Measurements from ENCODE around the gene ILKAP. TPM values are rescaled to one million over a fixed set of nuclear protein-coding genes. Genes with fewer than 3 reads are reported as not detected.

The ILKAP gene
- polyA plus RNA-seq, 1 donor from 2014 or later, result 78.5 TPM

- no peak overlapping the region for H3K4me2 ChIP-seq (ENCODE audit: low read length)
- H3K9me2 ChIP-seq (ENCODE audit: insufficient read depth, low read length), result no peaks in the 10 kb centered on the region
- H3K79me2 ChIP-seq (replicated peaks; ENCODE audit: insufficient read depth, low read length), result no peaks in the 10 kb centered on the region
- H3K27ac ChIP-seq (ENCODE audit: low read length), result no peak overlapping the region
- no peak overlapping the region for H2AFZ ChIP-seq (ENCODE audit: low read depth, low read length)
- no peaks in the 10 kb centered on the region for H3F3A ChIP-seq (ENCODE audit: insufficient read depth, low read length, poor library complexity, severe bottlenecking)
- H3K36me3 ChIP-seq (ENCODE audit: insufficient read depth, low read length), result no peaks in the 10 kb centered on the region
- no peak overlapping the region for H3K9ac ChIP-seq (ENCODE audit: low read length)
- H4K20me1 ChIP-seq (ENCODE audit: insufficient read depth), result no peaks in the 10 kb centered on the region
- TF ChIP-seq, protein P1, sequence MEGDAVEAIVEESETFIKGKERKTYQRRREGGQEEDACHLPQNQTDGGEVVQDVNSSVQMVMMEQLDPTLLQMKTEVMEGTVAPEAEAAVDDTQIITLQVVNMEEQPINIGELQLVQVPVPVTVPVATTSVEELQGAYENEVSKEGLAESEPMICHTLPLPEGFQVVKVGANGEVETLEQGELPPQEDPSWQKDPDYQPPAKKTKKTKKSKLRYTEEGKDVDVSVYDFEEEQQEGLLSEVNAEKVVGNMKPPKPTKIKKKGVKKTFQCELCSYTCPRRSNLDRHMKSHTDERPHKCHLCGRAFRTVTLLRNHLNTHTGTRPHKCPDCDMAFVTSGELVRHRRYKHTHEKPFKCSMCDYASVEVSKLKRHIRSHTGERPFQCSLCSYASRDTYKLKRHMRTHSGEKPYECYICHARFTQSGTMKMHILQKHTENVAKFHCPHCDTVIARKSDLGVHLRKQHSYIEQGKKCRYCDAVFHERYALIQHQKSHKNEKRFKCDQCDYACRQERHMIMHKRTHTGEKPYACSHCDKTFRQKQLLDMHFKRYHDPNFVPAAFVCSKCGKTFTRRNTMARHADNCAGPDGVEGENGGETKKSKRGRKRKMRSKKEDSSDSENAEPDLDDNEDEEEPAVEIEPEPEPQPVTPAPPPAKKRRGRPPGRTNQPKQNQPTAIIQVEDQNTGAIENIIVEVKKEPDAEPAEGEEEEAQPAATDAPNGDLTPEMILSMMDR (IDR thresholded peaks at IDR 0.05; ENCODE audit: poor library complexity, severe bottlenecking), result no peak
- no peak for TF ChIP-seq EZH2 (IDR thresholded peaks at IDR 0.05; ENCODE audit: borderline replicate concordance, insufficient read depth, low read length, poor library complexity, severe bottlenecking)
- TF ChIP-seq RAD21 (conservative IDR thresholded peaks at IDR 0.05), result no peak
- no peak for TF ChIP-seq TAF1 (IDR thresholded peaks at IDR 0.05; ENCODE audit: low read depth)
- no peak overlapping the region for H3K4me3 ChIP-seq (ENCODE audit: low read length)
- no peaks in the 10 kb centered on the region for H3K9me3 ChIP-seq (ENCODE audit: low read length)
- H3K27me3 ChIP-seq (ENCODE audit: insufficient read depth, low read depth, low read length), result no peaks in the 10 kb centered on the region
Measured at GRCh38 chr2:238139196-238140039, 64.1 kb downstream of the ILKAP start.

DNA sequence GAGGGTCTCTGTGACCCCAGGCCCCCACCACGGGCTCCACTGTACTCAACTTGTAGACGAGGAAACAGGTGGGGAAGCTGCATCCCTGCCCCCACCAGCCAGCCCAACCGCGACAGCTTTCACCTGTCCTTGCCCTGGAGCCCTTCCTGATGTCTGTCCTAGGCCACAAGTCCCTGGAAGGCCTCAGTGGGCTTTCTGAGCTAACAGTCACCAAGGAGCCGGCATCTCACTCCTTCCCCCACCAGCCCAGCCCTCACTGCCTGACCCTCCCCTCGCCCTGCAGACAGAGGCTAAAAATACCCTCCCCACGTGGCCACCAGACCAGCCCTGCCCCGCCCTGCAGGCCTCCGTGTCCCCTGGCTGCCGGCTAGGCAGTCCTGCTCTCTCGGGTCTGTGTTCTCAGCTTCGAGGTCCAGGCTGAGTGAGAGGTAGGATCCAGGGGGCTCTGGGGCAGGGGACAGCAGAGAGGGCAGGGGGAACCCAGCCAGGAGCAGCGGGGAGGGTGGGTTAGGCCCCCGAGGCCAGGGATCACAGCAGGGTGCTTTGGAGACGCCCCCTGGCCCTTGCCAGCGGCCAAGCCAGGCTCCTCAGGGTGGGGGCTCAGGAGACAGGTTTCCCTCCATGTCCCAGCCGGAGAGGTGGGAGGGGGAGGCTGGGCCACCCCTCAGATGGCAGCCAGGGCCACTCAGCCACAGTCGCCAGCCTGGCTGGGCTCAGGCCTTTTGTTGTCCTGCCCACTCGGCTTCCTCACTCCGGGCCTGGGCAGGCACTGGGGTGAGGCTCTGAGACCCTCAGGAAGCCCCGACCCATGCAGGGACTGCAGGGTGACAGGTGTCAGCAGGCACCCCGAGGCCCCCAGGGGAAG, 64.9 kb downstream of the ILKAP start, which contains the start of gene KLHL30:
Gene KLHL30 (plus strand): TSS at position 338 of the 865 bp plus-strand sequence. CDS start 2,087 bp downstream, outside the sequence.
- no peaks in the 10 kb centered on the region for H3K9me3 ChIP-seq (ENCODE audit: low read length)
- no peaks in the 10 kb centered on the region for H4K20me1 ChIP-seq (ENCODE audit: insufficient read depth)
- TF ChIP-seq TAF1 (IDR thresholded peaks at IDR 0.05; ENCODE audit: low read depth) (no peak), POLR2AphosphoS5 (IDR thresholded peaks at IDR 0.05) (no peak), REST (IDR thresholded peaks at IDR 0.05; ENCODE audit: borderline replicate concordance) (no peak), MXI1 (conservative IDR thresholded peaks at IDR 0.05; ENCODE audit: poor library complexity, severe bottlenecking) (no peak), EP300 (conservative IDR thresholded peaks at IDR 0.05; ENCODE audit: poor library complexity, severe bottlenecking) (no peak), SMC3 (conservative IDR thresholded peaks at IDR 0.05; ENCODE audit: poor library complexity) (no peak), EZH2 (IDR thresholded peaks at IDR 0.05; ENCODE audit: borderline replicate concordance, insufficient read depth, low read length, poor library complexity, severe bottlenecking) (no peak)
- TF ChIP-seq, protein P1 (IDR thresholded peaks at IDR 0.05; ENCODE audit: poor library complexity, severe bottlenecking), result no peak
- no peaks in the 10 kb centered on the region for H3F3A ChIP-seq (ENCODE audit: insufficient read depth, low read length, poor library complexity, severe bottlenecking)
- no peak within 1 kb of the TSS for H3K4me3 ChIP-seq (ENCODE audit: low read length)
- H3K9ac ChIP-seq (ENCODE audit: low read length), result no peak within 1 kb of the TSS
- no peak within 1 kb of the TSS for H3K4me2 ChIP-seq (ENCODE audit: low read length)
- no peaks in the 10 kb centered on the region for H3K9me2 ChIP-seq (ENCODE audit: insufficient read depth, low read length)
- no peaks in the 10 kb centered on the region for H3K27me3 ChIP-seq (ENCODE audit: insufficient read depth, low read depth, low read length)
- no peak within 1 kb of the TSS for H2AFZ ChIP-seq (ENCODE audit: low read depth, low read length)
- H3K27ac ChIP-seq (ENCODE audit: low read length), result no peak within 1 kb of the TSS
- H3K36me3 ChIP-seq (ENCODE audit: insufficient read depth, low read length), result no peaks in the 10 kb centered on the region
- no peaks in the 10 kb centered on the region for H3K79me2 ChIP-seq (replicated peaks; ENCODE audit: insufficient read depth, low read length)
